CD4-positive, alpha-beta T cell (primary cell): ENCODE measurements around the gene ENAM. TPM values are rescaled to one million over a fixed set of nuclear protein-coding genes. Genes with fewer than 3 reads are reported as not detected.
"Not testable (repeated sequence)": the region's sequence is repeated elsewhere in the genome, so short reads cannot be mapped to it uniquely, and the experiment has no call there.

Source experiments
- ATAC-seq: fragments of 200-7000 bp; cut with Tn5 transposase; one replicate; pipeline ENCODE4 v1.10.0; 2022; ENCODE audit warnings: mild to moderate bottlenecking; ENCODE audit not compliant: poor library complexity
- CTCF ChIA-PET: fragments of 350-600 bp; sonication (Branson Sonifier 250); formaldehyde crosslinking; loops from one replicate; lab custom pipeline; 2021; ENCODE audit warnings: antibody characterized with exemption, inconsistent platforms; lab: Charles Lee
- POLR2A ChIA-PET: fragments of 350-600 bp; sonication (Branson Sonifier 250); formaldehyde crosslinking; loops from one replicate; lab custom pipeline; 2021; ENCODE audit warnings: antibody characterized with exemption, inconsistent platforms; lab: Charles Lee
- DNase-seq, 14 experiments: peaks; one replicate each; pipeline ENCODE4 v3.0.0-alpha.2; 2013 to 2020; ENCODE audit warnings: mixed read lengths in 2 of 14
- H3K27ac ChIP-seq, 2 donors: one replicate each; pipeline versions ENCODE4 v1.5.1 to v1.7.0; 2013; ENCODE audit warnings: low read length in 2 of 2, low read depth in 1 of 2, mild to moderate bottlenecking in 1 of 2
- H3K27me3 ChIP-seq, 2 experiments: 1 replicate in 1 of 2; 2 replicates in 1 of 2; pipeline versions ENCODE4 v1.6.1 to v1.7.0; 2013; ENCODE audit warnings: low read length in 2 of 2, control low read depth in 1 of 2, mild to moderate bottlenecking in 1 of 2, moderate library complexity in 1 of 2; ENCODE audit not compliant: insufficient read depth in 2 of 2, control insufficient read depth in 1 of 2
- H3K36me3 ChIP-seq: one replicate; pipeline ENCODE4 v1.6.1; 2013; ENCODE audit warnings: low read length, control low read depth; ENCODE audit not compliant: insufficient read depth
- H3K4me1 ChIP-seq: one replicate; pipeline ENCODE4 v1.6.1; 2013; ENCODE audit warnings: low read length, control low read depth; ENCODE audit not compliant: insufficient read depth
- H3K4me3 ChIP-seq: one replicate; pipeline ENCODE4 v1.5.1; 2013; ENCODE audit warnings: mild to moderate bottlenecking, low read length, moderate library complexity
- H3K9me3 ChIP-seq, 2 experiments: 1 replicate in 1 of 2; 2 replicates in 1 of 2; pipeline versions ENCODE4 v1.6.1 to v1.7.0; 2013; ENCODE audit warnings: low read length in 2 of 2, mild to moderate bottlenecking in 2 of 2, control low read depth in 1 of 2, moderate library complexity in 1 of 2; ENCODE audit not compliant: control insufficient read depth in 1 of 2, insufficient read depth in 1 of 2
- H3K27ac Mint-ChIP-seq: one replicate; pipeline ENCODE4 v1.8.0; 2020; ENCODE audit warnings: mixed read lengths
- H3K27me3 Mint-ChIP-seq: one replicate; pipeline ENCODE4 v1.8.0; 2021; ENCODE audit warnings: mixed read lengths
- H3K36me3 Mint-ChIP-seq: one replicate; pipeline ENCODE4 v1.8.0; 2021; ENCODE audit warnings: low read depth, mixed read lengths
- H3K4me1 Mint-ChIP-seq: one replicate; pipeline ENCODE4 v1.8.0; 2021; ENCODE audit warnings: low read depth, mixed read lengths
- H3K4me3 Mint-ChIP-seq: one replicate; pipeline ENCODE4 v1.8.0; 2020; ENCODE audit warnings: mild to moderate bottlenecking, mixed read lengths
- H3K9me3 Mint-ChIP-seq: one replicate; pipeline ENCODE4 v1.8.0; 2020; ENCODE audit warnings: mixed read lengths
- intact Hi-C, 2 experiments: fragments of 100-400 bp; cut with DNase I in 1 of 2; cut with micrococcal nuclease in 1 of 2; formaldehyde crosslinking; loops; one replicate each; pipeline versions ENCODE4 v1.15.1 to v1.9.0; 2023 to 2025; cut with DNase I, micrococcal nuclease
- total RNA-seq, 174 experiments: library from RNA in 2 of 174; stranded (reverse) in 2 of 174; gene quantifications; one replicate each; pipeline ENCODE4 v1.2.3 and lab custom pipeline; 2021 to 2026
- TF ChIP-seq, protein P1 (sequence below): fragments of 200-600 bp; IDR thresholded peaks from one replicate; pipeline ENCODE4 v1.8.0; 2022; ENCODE audit warnings: antibody characterized with exemption, mild to moderate bottlenecking

ENAM gene
- total RNA-seq, 2 experiments from 2014 or later, result not detected

DNA sequence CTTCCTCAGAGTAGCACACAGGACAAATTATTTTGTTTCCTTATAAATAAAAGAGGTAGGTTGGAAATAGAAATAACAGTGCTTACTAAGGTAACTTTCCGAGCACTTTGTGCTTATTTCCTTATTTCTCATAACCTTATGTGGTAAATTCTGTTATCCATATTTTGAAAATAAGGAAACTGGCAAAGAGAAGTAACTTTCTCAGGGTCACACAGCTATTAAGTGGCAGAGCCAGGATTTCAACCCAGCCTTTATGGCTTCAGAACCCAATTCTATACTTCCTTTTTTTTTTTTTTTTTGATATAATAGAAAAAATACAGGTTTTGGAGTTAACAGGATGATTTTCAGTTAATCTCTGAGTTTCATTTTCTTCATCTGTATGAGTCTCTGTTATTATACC is 63.1 kb downstream of the ENAM start:
- Mint-ChIP-seq H3K4me3 (no peak overlapping the region), H3K9me3 (no peaks in the 10 kb centered on the region), H3K27me3 (no peaks in the 10 kb centered on the region), H3K36me3 (peaks cover 35% of the 10 kb centered on the region), H3K27ac (peak overlapping the region; percentile 24), H3K4me1 (peaks cover 45% of the 10 kb centered on the region)
- Histone ChIP-seq H3K27me3 (no peaks in the 10 kb centered on the region), H3K4me3 (no peak overlapping the region), H3K4me1 (peaks cover 26% of the 10 kb centered on the region), H3K9me3 (peaks cover 0 to 8% of the 10 kb centered on the region in 2 experiments), H3K36me3 (peaks cover 4% of the 10 kb centered on the region), H3K27ac (no peak overlapping the region)
- ChIA-PET CTCF (interaction anchor here (4.9 kb wide), 1 partner anchor 13 kb away, joined by 35 read pairs; no protein-coding TSS in a partner anchor), POLR2A (interaction anchor here (0.6 to 8.0 kb wide), 4 partner anchors 12 to 147 kb away, joined by 3 to 166 read pairs (median 4); partner anchors contain the start of genes GRSF1 and RUFY3)
- ATAC-seq (no peak), DNase-seq (no peak)
- intact Hi-C loops, result loop anchor here in 1 of 2 experiments (5.0 kb wide), 1 partner anchor 41 kb away; no protein-coding TSS in a partner anchor
- TF ChIP-seq, protein P1, sequence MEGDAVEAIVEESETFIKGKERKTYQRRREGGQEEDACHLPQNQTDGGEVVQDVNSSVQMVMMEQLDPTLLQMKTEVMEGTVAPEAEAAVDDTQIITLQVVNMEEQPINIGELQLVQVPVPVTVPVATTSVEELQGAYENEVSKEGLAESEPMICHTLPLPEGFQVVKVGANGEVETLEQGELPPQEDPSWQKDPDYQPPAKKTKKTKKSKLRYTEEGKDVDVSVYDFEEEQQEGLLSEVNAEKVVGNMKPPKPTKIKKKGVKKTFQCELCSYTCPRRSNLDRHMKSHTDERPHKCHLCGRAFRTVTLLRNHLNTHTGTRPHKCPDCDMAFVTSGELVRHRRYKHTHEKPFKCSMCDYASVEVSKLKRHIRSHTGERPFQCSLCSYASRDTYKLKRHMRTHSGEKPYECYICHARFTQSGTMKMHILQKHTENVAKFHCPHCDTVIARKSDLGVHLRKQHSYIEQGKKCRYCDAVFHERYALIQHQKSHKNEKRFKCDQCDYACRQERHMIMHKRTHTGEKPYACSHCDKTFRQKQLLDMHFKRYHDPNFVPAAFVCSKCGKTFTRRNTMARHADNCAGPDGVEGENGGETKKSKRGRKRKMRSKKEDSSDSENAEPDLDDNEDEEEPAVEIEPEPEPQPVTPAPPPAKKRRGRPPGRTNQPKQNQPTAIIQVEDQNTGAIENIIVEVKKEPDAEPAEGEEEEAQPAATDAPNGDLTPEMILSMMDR, result no peak

DNA sequence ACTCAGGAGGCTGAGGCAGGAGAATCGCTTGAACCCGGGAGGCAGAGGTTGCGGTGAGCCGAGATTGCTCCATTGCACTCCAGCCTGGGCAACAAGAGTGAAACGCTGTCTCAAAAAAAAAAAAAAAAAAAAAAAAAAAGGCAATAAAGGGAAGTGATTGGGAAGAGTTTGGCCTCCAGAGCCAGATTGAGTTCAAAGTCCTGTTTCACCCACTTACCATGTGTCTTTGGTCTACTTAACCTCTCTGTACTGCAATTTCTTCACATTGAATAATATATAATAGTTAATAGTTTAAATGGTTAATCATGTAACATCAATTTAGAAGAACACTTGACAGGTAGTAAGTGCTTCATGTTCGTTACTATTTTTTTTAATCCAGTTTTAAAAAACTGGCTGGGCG is 66.1 kb downstream of the ENAM start:
- POLR2A ChIA-PET, result interaction anchor here (1.1 to 8.0 kb wide), 2 partner anchors 9 to 40 kb away, joined by 3 to 166 read pairs; no protein-coding TSS in a partner anchor
- ATAC-seq, H3K27ac Mint-ChIP-seq, H3K27ac ChIP-seq, H3K36me3 ChIP-seq, H3K4me1 ChIP-seq, H3K27me3 Mint-ChIP-seq, H3K4me3 ChIP-seq, DNase-seq, H3K27me3 ChIP-seq, H3K9me3 Mint-ChIP-seq, CTCF ChIA-PET, H3K9me3 ChIP-seq, H3K4me3 Mint-ChIP-seq: not testable (repeated sequence)
- Mint-ChIP-seq H3K4me1 (peaks cover 22% of the 10 kb centered on the region), H3K36me3 (peaks cover 15% of the 10 kb centered on the region)
- intact Hi-C loops, result loop anchor here in 1 of 2 experiments (5.0 kb wide), 1 partner anchor 38 kb away; no protein-coding TSS in a partner anchor

Other genes starting within 250 kb of the ENAM start
- not detected for gene SMR3B, start 245.6 kb upstream of the ENAM start, total RNA-seq
- not detected for gene OPRPN, start 230.8 kb upstream of the ENAM start, total RNA-seq
- gene MUC7, start 156.5 kb upstream of the ENAM start, total RNA-seq, result not detected
- gene AMTN, start 110.2 kb upstream of the ENAM start, total RNA-seq, result not detected
- gene AMBN, start 36.5 kb upstream of the ENAM start, total RNA-seq, result not detected
- 1 to 10 TPM; 1.0 to 2.7 TPM for gene JCHAIN, start 37.8 kb downstream of the ENAM start, total RNA-seq
- gene UTP3, start 59.8 kb downstream of the ENAM start, total RNA-seq, result 10 to 100 TPM; 19.2 to 20.5 TPM
- gene RUFY3, start 93.2 kb downstream of the ENAM start, total RNA-seq, result 10 to 100 TPM; 18.0 to 18.1 TPM
- gene GRSF1, start 211.1 kb downstream of the ENAM start, total RNA-seq, result 10 to 100 TPM; 32.7 to 34.1 TPM